Osteocyte (in vitro differentiated cells): ENCODE results near the gene PCDH8. TPM values are rescaled to one million over a fixed set of nuclear protein-coding genes. Genes with fewer than 3 reads are reported as not detected.

Experiments
- DNase-seq: peaks from one replicate; pipeline ENCODE4 v3.0.0; 2021; ENCODE audit warnings: mixed read lengths; ENCODE audit not compliant: unreplicated experiment; ENCODE audit errors: extremely low spot score
- H3K27ac Mint-ChIP-seq: one replicate; pipeline ENCODE4 v1.8.0; 2021; ENCODE audit warnings: mild to moderate bottlenecking, mixed read lengths; ENCODE audit not compliant: unreplicated experiment
- H3K27me3 Mint-ChIP-seq: one replicate; pipeline ENCODE4 v1.8.0; 2021; ENCODE audit warnings: mixed read lengths; ENCODE audit not compliant: unreplicated experiment
- H3K36me3 Mint-ChIP-seq: one replicate; pipeline ENCODE4 v1.8.0; 2021; ENCODE audit warnings: mixed read lengths; ENCODE audit not compliant: unreplicated experiment
- H3K4me1 Mint-ChIP-seq: one replicate; pipeline ENCODE4 v1.8.0; 2021; ENCODE audit warnings: mixed read lengths; ENCODE audit not compliant: unreplicated experiment
- H3K4me3 Mint-ChIP-seq: one replicate; pipeline ENCODE4 v1.8.0; 2021; ENCODE audit warnings: mild to moderate bottlenecking, moderate library complexity, mixed read lengths; ENCODE audit not compliant: unreplicated experiment
- H3K9me3 Mint-ChIP-seq: one replicate; pipeline ENCODE4 v1.8.0; 2021; ENCODE audit warnings: mixed read lengths; ENCODE audit not compliant: unreplicated experiment
- total RNA-seq: library from RNA; stranded (reverse); gene quantifications from 2 replicates; pipeline ENCODE4 v1.2.1, GENCODE V29; 2021
- TF ChIP-seq, protein P1 (sequence below): fragments of 200-600 bp; sonication (generic); IDR thresholded peaks from 2 replicates; pipeline ENCODE4 v1.5.0; 2021; ENCODE audit warnings: antibody characterized with exemption, mild to moderate bottlenecking, moderate library complexity

The PCDH8 gene
- total RNA-seq, 1 donor from 2014 or later, result not detected

DNA sequence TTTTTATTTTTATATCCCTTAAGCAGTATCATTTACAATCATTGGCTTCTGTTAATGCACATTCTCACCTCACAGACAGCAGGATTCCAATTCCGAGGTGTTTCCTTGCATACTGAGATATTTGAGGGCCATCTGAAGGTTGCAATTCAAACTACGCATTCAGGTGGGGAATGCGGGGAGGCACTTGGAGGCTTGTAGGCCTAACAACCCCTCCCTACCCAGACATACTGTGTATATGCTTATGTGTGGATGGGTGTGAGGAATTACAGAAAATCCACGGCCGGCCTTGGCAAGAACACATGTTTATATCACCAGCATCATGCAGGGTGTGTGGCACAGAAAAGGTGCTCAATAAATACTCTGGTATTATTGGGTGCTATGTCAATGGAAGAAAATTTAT, 43.3 kb upstream of the PCDH8 start:
- no peak for DNase-seq
- TF ChIP-seq, protein P1, sequence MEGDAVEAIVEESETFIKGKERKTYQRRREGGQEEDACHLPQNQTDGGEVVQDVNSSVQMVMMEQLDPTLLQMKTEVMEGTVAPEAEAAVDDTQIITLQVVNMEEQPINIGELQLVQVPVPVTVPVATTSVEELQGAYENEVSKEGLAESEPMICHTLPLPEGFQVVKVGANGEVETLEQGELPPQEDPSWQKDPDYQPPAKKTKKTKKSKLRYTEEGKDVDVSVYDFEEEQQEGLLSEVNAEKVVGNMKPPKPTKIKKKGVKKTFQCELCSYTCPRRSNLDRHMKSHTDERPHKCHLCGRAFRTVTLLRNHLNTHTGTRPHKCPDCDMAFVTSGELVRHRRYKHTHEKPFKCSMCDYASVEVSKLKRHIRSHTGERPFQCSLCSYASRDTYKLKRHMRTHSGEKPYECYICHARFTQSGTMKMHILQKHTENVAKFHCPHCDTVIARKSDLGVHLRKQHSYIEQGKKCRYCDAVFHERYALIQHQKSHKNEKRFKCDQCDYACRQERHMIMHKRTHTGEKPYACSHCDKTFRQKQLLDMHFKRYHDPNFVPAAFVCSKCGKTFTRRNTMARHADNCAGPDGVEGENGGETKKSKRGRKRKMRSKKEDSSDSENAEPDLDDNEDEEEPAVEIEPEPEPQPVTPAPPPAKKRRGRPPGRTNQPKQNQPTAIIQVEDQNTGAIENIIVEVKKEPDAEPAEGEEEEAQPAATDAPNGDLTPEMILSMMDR, result no peak
- Mint-ChIP-seq H3K4me3 (no peak overlapping the region), H3K4me1 (no peaks in the 10 kb centered on the region), H3K36me3 (no peaks in the 10 kb centered on the region), H3K9me3 (no peaks in the 10 kb centered on the region), H3K27me3 (no peaks in the 10 kb centered on the region), H3K27ac (no peak overlapping the region)

DNA sequence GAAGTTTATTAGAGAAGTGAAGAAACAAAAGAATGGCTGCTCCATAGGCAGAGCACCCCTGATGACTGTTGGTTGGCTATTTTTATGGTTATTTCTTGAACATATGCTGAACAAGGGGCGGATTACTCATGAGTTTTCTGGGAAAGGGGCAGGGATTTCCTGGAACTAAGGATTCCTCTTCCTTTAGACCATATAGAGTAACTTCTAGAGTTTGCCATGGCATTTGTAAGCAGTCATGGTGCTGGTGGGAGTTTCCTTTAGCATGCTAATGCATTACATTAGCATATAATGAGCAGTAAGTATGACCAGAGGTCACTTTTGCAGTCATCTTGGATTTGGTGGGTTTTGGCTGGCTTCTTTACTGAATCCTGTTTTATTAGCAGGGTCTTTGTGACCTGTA, 38.7 kb upstream of the PCDH8 start:
- Mint-ChIP-seq H3K4me1 (no peaks in the 10 kb centered on the region), H3K27ac (no peak overlapping the region), H3K27me3 (no peaks in the 10 kb centered on the region), H3K9me3 (peaks cover 14% of the 10 kb centered on the region), H3K36me3 (no peaks in the 10 kb centered on the region), H3K4me3 (no peak overlapping the region)
- TF ChIP-seq, protein P1, result no peak
- no peak for DNase-seq

DNA sequence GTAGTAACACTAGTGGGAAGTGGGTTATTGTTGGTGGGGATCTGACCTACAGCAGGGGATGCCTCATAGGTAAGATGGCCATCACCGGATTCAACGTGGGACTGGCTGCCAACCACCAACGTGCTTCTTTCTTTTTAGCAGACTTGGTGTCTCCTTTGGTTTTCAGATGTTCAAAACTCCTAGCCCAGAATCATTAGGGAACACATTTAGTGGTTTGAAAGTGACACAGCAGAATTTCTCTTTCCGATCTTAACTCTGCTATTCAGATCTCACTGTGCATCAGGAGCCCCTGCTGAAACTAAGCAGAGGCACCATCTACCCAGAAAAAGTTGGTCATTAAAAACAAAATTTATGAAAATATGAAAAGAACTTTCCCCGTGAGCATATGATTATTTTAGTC, 36.7 kb upstream of the PCDH8 start:
- no peaks in the 10 kb centered on the region for H3K4me1 Mint-ChIP-seq
- H3K4me3 Mint-ChIP-seq, result no peak overlapping the region
- DNase-seq, result no peak
- H3K27ac Mint-ChIP-seq, result no peak overlapping the region
- TF ChIP-seq, protein P1, result no peak
- peaks cover 15% of the 10 kb centered on the region for H3K9me3 Mint-ChIP-seq
- H3K27me3 Mint-ChIP-seq, result no peaks in the 10 kb centered on the region
- H3K36me3 Mint-ChIP-seq, result no peaks in the 10 kb centered on the region

DNA sequence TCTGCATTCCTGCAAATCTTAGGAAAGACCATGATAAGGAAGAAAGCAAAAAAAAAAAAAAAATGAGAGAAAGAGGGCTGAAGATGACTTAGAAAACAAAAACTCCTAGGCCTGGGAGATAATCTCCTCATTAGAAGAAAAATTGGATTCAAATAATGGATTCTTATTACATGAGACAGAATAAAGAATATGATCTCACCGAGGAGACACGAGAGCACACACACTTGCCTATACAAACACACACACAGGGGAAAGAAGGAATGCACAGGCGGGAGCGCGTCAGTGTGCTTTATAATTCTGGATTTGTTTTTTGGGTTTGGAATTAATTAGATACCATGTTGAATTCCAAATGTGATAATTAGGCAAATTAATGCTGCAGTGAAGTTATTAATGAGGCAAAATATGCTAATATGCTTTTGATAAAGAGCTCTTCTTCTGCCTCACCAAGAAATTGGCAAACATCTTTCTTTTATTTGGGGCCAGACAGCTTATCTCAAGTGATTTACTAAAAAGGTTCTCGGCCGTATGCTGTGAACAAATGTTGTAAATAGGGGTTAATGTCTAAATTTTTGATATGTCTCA, 36.1 kb upstream of the PCDH8 start:
- DNase-seq, result no peak
- TF ChIP-seq, protein P1, result no peak
- H3K36me3 Mint-ChIP-seq, result no peaks in the 10 kb centered on the region
- no peak overlapping the region for H3K27ac Mint-ChIP-seq
- H3K9me3 Mint-ChIP-seq, result peaks cover 20% of the 10 kb centered on the region
- no peaks in the 10 kb centered on the region for H3K27me3 Mint-ChIP-seq
- no peak overlapping the region for H3K4me3 Mint-ChIP-seq
- H3K4me1 Mint-ChIP-seq, result no peaks in the 10 kb centered on the region

DNA sequence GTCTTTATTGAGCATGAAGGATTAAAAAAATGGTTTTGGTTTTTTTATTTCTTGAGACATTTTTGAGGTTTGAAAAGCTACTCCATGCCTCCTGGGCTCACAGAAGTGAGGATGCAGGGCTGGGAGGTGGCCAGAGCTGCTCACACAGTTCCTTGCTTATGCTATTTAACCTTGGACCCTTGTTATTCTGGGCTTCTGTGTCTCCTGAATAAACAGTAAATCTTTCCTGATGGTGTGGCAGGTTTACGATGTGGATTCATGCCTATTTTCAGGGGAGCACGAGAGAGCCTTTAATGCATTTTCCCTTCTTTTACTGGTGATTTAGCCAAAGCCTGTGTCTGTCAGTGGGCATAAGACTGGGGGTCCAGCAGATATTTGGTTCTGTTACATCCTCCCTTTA, 34.3 kb upstream of the PCDH8 start:
- no peak for DNase-seq
- H3K4me3 Mint-ChIP-seq, result no peak overlapping the region
- TF ChIP-seq, protein P1, result no peak
- H3K27ac Mint-ChIP-seq, result no peak overlapping the region
- H3K9me3 Mint-ChIP-seq, result peaks cover 30% of the 10 kb centered on the region
- H3K36me3 Mint-ChIP-seq, result no peaks in the 10 kb centered on the region
- no peaks in the 10 kb centered on the region for H3K4me1 Mint-ChIP-seq
- H3K27me3 Mint-ChIP-seq, result no peaks in the 10 kb centered on the region
